Mesothelial cell of epicardium (in vitro differentiated cells): Measurements from ENCODE around the gene SERPINE1. TPM values are rescaled to one million over a fixed set of nuclear protein-coding genes. Genes with fewer than 3 reads are reported as not detected.
A peak's percentile ranks its signal among the peaks of the same experiment; 100 is the strongest.

ENCODE experiments used
- DNase-seq, 2 experiments: peaks; one replicate each; pipeline ENCODE4 v3.0.0; 2021; ENCODE audit warnings: low spot score in 2 of 2; ENCODE audit not compliant: unreplicated experiment in 2 of 2
- H3K27ac Mint-ChIP-seq: 2 replicates; pipeline ENCODE4 v1.8.0; 2021; ENCODE audit warnings: mixed read lengths
- H3K27me3 Mint-ChIP-seq: 2 replicates; pipeline ENCODE4 v1.8.0; 2021; ENCODE audit warnings: low read depth, mixed read lengths
- H3K36me3 Mint-ChIP-seq: 2 replicates; pipeline ENCODE4 v1.8.0; 2021; ENCODE audit warnings: mixed read lengths
- H3K4me1 Mint-ChIP-seq: 2 replicates; pipeline ENCODE4 v1.8.0; 2021; ENCODE audit warnings: mixed read lengths
- H3K4me3 Mint-ChIP-seq: 2 replicates; pipeline ENCODE4 v1.8.0; 2021; ENCODE audit warnings: mild to moderate bottlenecking, moderate library complexity, mixed read lengths
- H3K9me3 Mint-ChIP-seq: 2 replicates; pipeline ENCODE4 v1.8.0; 2021; ENCODE audit warnings: mixed read lengths
- CTCF ChIP-seq: fragments of 200-600 bp; sonication (generic); IDR thresholded peaks from one replicate; pipeline ENCODE4 v1.5.0; 2021; ENCODE audit warnings: antibody characterized with exemption; ENCODE audit not compliant: unreplicated experiment
- total RNA-seq: library from RNA; stranded (reverse); gene quantifications from 3 replicates; pipeline ENCODE4 v1.2.1, GENCODE V29; 2021

The SERPINE1 gene
- total RNA-seq, 1 donor from 2014 or later = 11.4 TPM

DNA sequence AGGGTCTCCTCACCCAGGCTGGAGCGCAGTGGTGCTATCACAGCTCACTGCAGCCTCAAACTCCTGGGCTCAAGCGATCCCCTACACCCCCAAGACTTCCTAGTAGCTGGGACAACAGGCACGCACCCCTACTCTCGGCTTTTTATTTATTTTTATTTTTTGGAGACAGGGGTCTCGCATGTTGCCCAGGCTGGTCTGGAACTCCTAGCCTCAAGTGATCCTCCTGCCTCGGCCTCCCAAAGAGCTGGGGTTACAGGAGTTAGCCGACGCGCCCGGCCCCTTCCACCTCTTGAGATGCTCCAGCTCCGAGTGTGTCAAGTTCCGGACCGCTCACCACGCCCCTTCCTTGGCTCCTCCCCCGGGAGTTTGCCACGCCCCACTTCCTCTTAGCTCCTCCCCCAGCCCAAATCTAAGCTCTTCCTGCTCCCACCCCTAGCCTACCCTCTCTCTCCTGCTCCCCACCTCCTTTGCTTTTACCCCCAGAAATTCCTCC, 46.9 kb downstream of the SERPINE1 start:
- Mint-ChIP-seq H3K4me1 (peaks cover 16% of the 10 kb centered on the region), H3K4me3 (no peak overlapping the region), H3K27me3 (peaks cover 100% of the 10 kb centered on the region), H3K27ac (no peak overlapping the region), H3K9me3 (no peaks in the 10 kb centered on the region), H3K36me3 (no peaks in the 10 kb centered on the region)
- no peak for TF ChIP-seq CTCF
- DNase-seq = no peak

GRCh38 chr7:101174322-101174854, 47.5 kb downstream of the SERPINE1 start:
- Mint-ChIP-seq H3K36me3 (no peaks in the 10 kb centered on the region), H3K9me3 (no peaks in the 10 kb centered on the region), H3K4me1 (peaks cover 16% of the 10 kb centered on the region), H3K4me3 (no peak overlapping the region), H3K27me3 (peaks cover 100% of the 10 kb centered on the region), H3K27ac (no peak overlapping the region)
- TF ChIP-seq CTCF = no peak
- DNase-seq = no peak

DNA sequence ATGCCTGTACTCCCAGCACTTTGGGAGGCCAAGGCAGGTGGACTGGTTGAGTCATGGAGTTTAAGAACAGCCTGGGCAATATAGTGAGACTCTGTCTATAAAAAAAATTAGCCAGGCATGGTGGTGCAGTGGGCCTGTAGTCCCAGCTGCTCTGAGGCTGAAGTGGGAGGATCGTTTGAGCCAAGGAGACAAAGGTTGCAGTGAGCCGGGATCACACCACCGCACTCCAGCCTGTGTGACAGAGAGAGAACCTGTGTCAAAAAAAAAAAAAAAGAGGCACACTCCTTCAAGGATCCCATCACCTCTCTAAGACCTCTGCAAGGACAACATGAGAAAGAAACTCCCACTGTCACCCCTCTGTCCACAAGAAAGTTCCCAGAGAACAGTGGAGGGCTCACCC, 48.8 kb downstream of the SERPINE1 start:
- Mint-ChIP-seq H3K9me3 (no peaks in the 10 kb centered on the region), H3K4me3 (no peak overlapping the region), H3K36me3 (peaks cover under 1% of the 10 kb centered on the region), H3K4me1 (peaks cover 13% of the 10 kb centered on the region), H3K27me3 (peaks cover 99% of the 10 kb centered on the region), H3K27ac (no peak overlapping the region)
- DNase-seq = no peak
- TF ChIP-seq CTCF = no peak

DNA sequence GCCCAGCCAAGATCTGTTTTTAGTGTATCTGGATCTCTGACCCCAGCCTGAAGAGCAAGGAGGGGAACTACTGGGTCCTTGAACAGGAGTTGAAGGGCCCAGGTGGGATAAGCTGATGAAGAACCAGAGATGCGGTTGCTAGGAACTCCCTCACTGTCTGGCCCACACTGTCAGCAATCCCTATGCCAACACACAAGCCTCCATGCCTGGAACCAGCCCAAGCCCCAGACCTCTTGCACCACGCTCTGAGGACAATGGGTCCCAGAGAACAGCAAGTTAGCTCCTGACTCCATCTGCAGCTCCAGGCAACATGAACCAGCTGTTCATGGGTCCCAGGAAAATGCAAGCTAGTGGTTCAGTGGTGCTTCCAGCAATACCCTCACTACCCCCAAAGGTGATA, 50.7 kb downstream of the SERPINE1 start:
- no peak for TF ChIP-seq CTCF
- H3K4me1 Mint-ChIP-seq = peaks cover 17% of the 10 kb centered on the region
- no peak for DNase-seq
- H3K36me3 Mint-ChIP-seq = peaks cover 2% of the 10 kb centered on the region
- H3K27me3 Mint-ChIP-seq = peaks cover 95% of the 10 kb centered on the region
- no peaks in the 10 kb centered on the region for H3K9me3 Mint-ChIP-seq
- H3K4me3 Mint-ChIP-seq = no peak overlapping the region
- H3K27ac Mint-ChIP-seq = no peak overlapping the region

GRCh38 chr7:101179117-101179516, 52.2 kb downstream of the SERPINE1 start:
- Mint-ChIP-seq H3K27ac (no peak overlapping the region), H3K36me3 (peaks cover 2% of the 10 kb centered on the region), H3K9me3 (no peaks in the 10 kb centered on the region), H3K4me3 (peak overlapping the region; percentile 56), H3K27me3 (peaks cover 83% of the 10 kb centered on the region), H3K4me1 (peaks cover 13% of the 10 kb centered on the region)
- DNase-seq = no peak
- TF ChIP-seq CTCF = no peak

- DNase-seq = no peak
- no peaks in the 10 kb centered on the region for H3K9me3 Mint-ChIP-seq
- H3K4me3 Mint-ChIP-seq = peak overlapping the region; percentile 17
- peaks cover 82% of the 10 kb centered on the region for H3K27me3 Mint-ChIP-seq
- peaks cover 2% of the 10 kb centered on the region for H3K36me3 Mint-ChIP-seq
- H3K27ac Mint-ChIP-seq = no peak overlapping the region
- H3K4me1 Mint-ChIP-seq = peaks cover 12% of the 10 kb centered on the region
- TF ChIP-seq CTCF = no peak
These were observed 52.8 kb downstream of the SERPINE1 start for GRCh38 chr7:101179713-101180112.
